Retinal pigment epithelial cell (primary cell): ENCODE measurements around the gene PARD3.

Experiments used
- DNase-seq: peaks from one replicate; pipeline ENCODE4 v3.0.0-alpha.2; 2010; ENCODE audit warnings: low read depth
- H3K4me3 ChIP-seq: 2 replicates; pipeline ENCODE4 v1.5.1; 2011; ENCODE audit warnings: mild to moderate bottlenecking, low read length, control low read depth, moderate library complexity
- TF ChIP-seq, protein P1 (sequence below): conservative IDR thresholded peaks from 2 replicates; pipeline ENCODE4 v1.5.1; 2011; ENCODE audit warnings: low read depth, low read length, control low read depth, inconsistent platforms

Gene PARD3

GRCh38 chr10:34178756-34179155 is 636.3 kb downstream of the PARD3 start:
- TF ChIP-seq, protein P1, sequence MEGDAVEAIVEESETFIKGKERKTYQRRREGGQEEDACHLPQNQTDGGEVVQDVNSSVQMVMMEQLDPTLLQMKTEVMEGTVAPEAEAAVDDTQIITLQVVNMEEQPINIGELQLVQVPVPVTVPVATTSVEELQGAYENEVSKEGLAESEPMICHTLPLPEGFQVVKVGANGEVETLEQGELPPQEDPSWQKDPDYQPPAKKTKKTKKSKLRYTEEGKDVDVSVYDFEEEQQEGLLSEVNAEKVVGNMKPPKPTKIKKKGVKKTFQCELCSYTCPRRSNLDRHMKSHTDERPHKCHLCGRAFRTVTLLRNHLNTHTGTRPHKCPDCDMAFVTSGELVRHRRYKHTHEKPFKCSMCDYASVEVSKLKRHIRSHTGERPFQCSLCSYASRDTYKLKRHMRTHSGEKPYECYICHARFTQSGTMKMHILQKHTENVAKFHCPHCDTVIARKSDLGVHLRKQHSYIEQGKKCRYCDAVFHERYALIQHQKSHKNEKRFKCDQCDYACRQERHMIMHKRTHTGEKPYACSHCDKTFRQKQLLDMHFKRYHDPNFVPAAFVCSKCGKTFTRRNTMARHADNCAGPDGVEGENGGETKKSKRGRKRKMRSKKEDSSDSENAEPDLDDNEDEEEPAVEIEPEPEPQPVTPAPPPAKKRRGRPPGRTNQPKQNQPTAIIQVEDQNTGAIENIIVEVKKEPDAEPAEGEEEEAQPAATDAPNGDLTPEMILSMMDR = no peak
- DNase-seq = no peak
- no peak overlapping the region for H3K4me3 ChIP-seq

DNA sequence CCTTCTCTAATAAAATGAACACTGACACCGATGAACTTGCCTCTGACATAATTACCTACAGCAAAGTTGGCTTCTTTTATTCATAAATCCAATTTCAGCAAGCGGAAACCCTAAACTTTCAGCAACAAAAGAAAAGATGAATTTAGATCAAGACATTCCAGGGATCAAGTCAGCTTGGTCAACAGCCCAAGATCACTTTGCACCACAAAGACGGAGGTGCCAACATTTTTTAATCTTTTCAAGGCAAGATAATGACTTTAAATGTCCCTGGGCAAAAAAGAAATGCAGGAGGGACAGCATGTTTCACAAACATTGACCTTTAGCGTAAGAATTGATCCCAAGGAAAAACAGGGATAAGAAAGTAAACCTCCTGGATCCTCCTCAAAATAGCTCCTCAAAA is 636.9 kb downstream of the PARD3 start:
- TF ChIP-seq, protein P1 = no peak
- DNase-seq = no peak
- H3K4me3 ChIP-seq = no peak overlapping the region

DNA sequence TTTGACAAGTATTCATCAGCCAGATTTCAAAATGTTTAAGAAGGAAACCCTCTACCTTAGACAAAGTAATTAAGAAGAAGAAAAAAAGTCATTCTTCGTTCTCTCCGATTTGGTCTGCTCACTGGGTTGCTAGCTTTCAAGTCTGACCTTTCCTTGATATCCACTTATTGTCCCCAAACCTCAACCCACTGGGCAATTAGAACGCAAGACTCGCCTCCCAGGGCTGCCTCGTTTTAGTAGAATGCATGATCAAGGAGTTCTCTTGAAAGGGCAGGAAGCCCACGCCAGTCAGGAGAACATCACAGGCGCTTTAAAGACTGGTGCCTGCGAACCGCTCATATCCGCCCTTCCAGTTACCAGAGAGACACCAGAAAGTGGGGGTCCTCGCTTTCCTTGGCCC is 637.7 kb downstream of the PARD3 start:
- TF ChIP-seq, protein P1 = no peak
- no peak overlapping the region for H3K4me3 ChIP-seq
- DNase-seq = no peak

DNA sequence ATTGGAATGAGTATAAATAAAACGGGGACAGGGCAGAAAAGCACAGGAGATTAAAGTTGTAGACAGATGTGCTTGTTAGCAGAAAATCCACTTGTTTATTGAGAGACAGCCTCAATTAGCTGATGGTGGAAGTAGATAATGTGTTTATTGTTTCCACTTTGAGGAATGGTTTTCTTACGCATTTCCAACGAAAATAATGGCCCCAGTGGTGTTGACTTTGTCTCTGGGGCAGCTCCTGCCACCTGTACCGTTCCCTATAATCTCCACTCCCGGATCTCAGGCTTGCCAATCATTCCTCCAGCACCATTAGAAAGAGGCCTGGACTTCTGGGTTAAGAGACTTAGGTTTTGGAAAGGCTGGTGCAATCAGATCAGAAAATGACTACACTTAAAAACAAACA is 638.7 kb downstream of the PARD3 start:
- no peak for DNase-seq
- no peak overlapping the region for H3K4me3 ChIP-seq
- TF ChIP-seq, protein P1 = no peak

- no peak for DNase-seq
- TF ChIP-seq, protein P1 = no peak
- no peak overlapping the region for H3K4me3 ChIP-seq
Observed at GRCh38 chr10:34175121-34175520, 640.0 kb downstream of the PARD3 start.

GRCh38 chr10:34172936-34173533 is 642.1 kb downstream of the PARD3 start:
- no peak overlapping the region for H3K4me3 ChIP-seq
- no peak for DNase-seq
- TF ChIP-seq, protein P1 = no peak

DNA sequence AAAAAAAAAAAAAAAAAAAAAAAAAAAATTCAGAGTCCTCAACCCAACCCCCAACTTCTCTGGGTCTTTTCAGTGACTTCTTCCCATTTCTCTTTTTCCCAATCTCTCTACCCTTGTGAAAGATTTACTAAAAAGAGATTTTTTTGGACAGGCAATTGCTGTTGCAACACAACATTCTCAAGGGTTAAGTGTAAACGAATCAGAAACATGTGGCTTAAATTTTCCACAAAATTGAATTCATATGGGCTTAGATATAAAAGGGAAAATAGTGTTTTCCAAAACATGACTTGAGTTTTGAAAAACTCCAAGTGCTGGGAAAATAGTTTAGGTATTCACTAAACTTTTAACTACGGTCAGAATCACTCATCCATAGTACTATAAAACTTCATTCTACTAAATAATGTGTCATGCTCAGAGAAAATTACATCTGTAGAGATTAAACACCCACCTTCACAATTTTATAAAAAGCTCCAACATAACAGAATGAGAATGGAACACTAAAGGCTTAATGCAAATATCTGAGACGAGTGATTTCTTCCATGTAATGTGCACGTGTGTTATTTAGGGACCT is 643.1 kb downstream of the PARD3 start:
- no peak for DNase-seq
- no peak overlapping the region for H3K4me3 ChIP-seq
- TF ChIP-seq, protein P1 = no peak
